Activated naive CD4-positive, alpha-beta T cell treated with Interleukin-2 at 50 U/mL for 16 hours (primary cell): Measurements from ENCODE around the gene ROPN1L.
A peak's percentile ranks its signal among the peaks of the same experiment; 100 is the strongest.
"Not testable (repeated sequence)": the region's sequence is repeated elsewhere in the genome, so short reads cannot be mapped to it uniquely, and the experiment has no call there.

Experiments used
- DNase-seq: peaks from one replicate; pipeline ENCODE4 v3.0.0-alpha.2; 2020

The ROPN1L gene

GRCh38 chr5:10441083-10441991 lies at the start of gene ROPN1L:
Gene ROPN1L, plus strand, starts transcription at chr5:10441879. Its CDS starts 289 bp downstream, at chr5:10442168.
- peak; percentile 80 for DNase-seq

DNA sequence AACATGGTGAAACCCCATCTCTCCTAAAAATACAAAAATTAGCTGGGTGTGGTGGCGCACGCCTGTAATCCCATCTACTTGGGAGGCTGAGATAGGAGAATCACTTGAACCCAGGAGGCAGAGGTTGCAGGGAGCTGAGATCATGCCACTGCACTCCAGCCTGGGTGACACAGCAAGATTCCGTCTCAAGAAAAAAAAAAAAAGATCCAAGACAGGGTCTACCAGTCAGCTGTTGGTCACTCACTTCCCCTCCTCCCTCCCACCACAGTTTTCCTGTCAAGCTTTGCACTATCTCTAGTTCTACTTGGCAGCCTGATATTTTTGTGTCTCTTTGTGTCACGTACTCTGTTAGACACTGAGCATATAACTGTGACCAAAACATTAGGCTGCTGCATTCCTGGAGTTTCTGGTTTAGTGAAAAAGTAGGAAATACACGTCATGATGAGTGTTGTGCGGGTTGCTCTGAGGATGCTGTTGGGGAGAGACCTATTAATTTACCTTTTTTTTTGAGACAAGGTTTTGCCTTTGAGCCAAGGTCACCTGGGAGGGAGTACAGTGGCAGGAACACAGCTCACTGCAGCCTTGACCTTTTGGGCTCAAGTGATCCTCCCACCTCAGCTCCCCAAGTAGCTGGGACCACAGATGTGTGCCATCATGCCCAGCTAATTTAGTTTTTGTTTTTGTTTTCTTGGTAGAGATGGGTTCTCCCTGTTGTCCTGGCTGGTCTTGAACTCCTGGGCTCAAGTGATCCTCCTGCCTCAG lies 48.9 kb upstream of the ROPN1L start:
- DNase-seq: not testable (repeated sequence)

GRCh38 chr5:10393491-10393890 lies 48.2 kb upstream of the ROPN1L start:
- no peak for DNase-seq

GRCh38 chr5:10396552-10396951 lies 45.1 kb upstream of the ROPN1L start:
- DNase-seq: no peak

- no peak for DNase-seq
Observed at GRCh38 chr5:10399839-10400238, 41.8 kb upstream of the ROPN1L start.

DNA sequence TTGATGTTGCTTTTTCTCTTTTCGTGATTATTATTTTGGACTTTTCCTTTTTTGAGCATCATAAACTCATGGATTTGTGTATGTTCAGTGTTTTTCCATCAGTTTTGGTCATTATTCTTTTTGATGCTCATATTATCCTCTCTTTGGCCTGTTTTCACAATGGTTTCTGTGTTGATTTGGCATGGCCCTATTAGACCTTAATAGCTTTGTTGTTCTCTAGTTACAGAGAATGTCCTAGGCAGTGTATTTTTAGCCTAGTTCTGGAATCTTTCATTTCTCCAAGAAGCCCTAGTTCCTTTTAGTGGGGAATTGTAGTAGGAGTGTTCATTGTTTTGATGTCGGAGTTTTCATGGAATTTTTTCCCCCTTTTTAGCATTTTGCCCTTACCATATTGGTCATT lies 41.3 kb upstream of the ROPN1L start:
- no peak for DNase-seq

GRCh38 chr5:10400831-10401230 lies 40.8 kb upstream of the ROPN1L start:
- no peak for DNase-seq

DNA sequence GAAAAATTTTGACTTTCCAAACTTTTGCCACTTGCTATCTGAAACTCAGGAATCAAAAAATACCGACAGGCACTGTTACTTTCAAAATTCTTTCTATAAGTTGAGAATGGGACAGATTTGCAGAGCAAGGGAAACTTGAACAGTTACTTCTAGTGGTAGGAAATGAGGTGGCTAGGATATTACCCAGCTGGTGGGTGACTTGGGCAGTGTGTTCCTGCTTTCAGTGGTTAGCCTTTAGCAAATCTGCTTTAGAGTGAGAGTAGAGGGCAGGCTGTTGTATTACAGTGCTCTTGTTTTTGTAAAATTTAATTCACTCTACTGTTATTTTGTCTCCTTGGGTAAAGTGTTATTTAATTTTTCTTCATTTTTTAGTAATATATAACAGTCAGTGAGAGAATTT lies 40.2 kb upstream of the ROPN1L start:
- DNase-seq: no peak

GRCh38 chr5:10403829-10404228 lies 37.9 kb upstream of the ROPN1L start:
- DNase-seq: no peak

- DNase-seq: no peak
Observed at GRCh38 chr5:10406651-10407050, 35.0 kb upstream of the ROPN1L start.

DNA sequence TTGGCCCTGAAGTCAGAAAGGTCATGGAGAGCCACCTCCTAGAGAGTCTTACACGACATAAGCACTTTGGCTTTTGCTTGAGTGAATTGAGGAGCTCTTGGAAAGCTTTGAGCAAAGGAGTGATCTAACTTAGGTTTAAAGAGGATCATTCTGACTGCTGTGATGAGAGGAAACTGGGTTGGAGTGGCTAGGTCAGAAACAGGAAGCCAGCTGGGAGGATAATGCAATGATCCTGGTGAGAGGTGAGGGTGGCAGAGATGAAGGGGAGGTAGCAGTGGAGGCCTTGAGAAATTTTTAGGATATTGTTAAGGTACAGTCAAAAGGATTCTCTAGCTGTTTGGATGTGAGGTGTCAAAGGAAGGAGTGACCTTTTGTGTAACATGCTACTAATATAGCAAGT lies 32.2 kb upstream of the ROPN1L start:
- no peak for DNase-seq

DNA sequence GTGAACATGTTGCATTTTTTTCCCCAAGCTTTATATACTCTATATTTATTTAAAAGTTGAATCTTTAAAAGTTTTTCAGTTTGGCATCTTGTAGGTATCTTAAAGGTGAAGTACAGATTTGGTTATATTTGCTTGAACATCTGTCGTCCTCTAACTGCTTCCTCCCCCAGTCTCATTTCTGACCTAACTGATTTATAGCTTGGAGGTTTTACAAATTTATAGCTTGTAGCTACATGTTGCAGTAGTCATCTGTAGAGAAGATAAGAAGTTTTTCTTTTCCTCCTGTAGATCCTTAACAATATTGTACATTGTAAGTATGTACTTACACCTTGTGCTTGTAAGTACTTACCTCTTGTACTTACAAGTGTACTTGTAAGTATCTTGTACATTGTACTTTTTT lies 31.0 kb upstream of the ROPN1L start:
- DNase-seq: no peak

GRCh38 chr5:10411336-10411735 lies 30.3 kb upstream of the ROPN1L start:
- DNase-seq: no peak

- no peak for DNase-seq
Observed at GRCh38 chr5:10416868-10417267, 24.8 kb upstream of the ROPN1L start.

- DNase-seq: no peak
Observed at GRCh38 chr5:10418654-10419345, 22.9 kb upstream of the ROPN1L start.

DNA sequence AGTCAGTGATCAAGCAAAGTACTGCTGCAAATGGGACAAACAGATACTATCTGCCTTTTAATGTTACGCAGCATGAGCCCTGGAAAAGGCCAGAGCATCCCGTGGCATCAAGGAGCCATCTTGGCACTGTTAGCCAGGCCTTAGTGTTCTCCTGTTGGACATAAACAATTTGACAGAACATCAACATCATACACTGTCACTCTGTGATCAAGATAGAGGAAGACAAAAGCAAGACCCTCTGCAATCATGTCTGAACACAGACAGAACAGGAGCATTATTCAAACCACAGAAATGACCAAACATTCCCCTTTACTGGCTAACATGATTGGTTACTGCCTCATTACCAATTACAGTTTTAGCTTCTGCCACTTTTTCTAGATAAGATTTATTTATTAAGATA lies 21.2 kb upstream of the ROPN1L start:
- no peak for DNase-seq

DNA sequence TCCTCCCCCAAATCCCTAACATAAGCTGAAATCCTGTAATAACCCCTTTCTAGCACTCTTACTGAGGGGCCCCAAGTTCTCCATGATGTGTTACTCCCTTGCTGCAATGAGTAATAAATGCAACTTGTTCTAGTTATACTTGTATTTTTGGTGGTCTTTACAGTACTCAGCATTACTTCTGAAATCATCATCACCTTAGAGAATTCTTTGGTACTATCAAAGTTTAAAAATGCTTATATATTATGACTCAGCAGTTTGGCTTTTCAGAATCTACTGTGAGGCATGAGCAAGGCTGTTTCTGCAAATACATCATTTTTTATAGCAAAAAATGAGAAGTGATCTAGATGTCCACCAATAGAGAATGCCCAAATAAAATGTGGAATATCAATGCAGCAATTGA lies 20.7 kb upstream of the ROPN1L start:
- DNase-seq: no peak

DNA sequence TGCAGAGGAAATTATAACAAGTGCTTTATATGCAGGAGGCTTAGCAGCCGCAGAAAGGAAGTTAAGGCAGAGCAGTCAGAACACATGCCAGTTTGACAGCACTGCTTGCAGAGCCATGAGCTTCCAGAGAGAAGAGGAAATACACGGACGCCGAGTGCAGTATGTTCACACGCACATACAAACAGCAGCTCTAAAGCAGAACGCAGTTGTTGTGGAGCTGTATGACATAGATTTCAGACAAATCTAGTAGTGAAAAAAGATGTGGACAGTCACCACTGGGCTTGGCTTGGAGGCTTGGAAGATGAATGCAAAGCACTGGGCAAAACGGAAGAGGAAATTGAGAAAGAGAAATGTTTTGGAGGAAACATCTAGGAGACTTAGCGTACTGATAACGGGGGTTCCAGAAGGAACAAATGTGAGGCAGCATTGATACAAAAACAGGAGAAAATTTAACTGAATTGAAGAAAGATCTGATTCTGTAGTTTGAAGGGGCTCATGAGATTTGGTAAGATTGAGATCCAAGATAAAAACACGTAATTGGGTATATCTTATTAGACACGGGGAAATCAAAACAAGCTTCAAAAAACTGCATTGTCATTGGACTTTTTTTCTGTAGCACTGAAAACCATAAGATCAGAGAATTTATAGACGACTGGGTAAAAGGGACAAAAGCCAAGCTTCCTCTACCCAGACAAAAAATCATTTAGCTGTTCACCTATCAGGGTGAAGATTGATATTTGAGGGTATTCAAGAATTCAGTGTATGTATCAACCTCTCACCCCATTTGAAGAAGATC lies 19.6 kb upstream of the ROPN1L start:
- DNase-seq: no peak

DNA sequence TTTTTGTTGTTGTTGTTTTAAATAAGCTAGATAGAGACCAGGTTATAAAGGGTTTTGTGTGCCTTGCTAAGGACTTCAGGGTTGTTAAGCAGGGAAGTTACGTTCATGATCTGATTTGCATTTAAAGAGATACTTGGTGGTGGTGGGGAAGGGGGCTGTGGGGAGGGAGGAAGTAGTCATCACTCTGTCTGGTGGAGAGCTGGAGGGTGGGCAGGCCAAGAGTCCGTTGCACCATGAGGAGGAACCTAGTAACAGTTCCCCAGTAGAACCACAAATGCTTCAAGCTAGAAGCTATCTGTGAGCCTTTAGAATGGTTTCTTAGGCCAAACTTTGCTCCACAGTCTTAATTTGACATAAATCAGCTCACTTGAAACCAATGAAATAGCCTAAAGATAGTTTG lies 18.7 kb upstream of the ROPN1L start:
- DNase-seq: no peak

DNA sequence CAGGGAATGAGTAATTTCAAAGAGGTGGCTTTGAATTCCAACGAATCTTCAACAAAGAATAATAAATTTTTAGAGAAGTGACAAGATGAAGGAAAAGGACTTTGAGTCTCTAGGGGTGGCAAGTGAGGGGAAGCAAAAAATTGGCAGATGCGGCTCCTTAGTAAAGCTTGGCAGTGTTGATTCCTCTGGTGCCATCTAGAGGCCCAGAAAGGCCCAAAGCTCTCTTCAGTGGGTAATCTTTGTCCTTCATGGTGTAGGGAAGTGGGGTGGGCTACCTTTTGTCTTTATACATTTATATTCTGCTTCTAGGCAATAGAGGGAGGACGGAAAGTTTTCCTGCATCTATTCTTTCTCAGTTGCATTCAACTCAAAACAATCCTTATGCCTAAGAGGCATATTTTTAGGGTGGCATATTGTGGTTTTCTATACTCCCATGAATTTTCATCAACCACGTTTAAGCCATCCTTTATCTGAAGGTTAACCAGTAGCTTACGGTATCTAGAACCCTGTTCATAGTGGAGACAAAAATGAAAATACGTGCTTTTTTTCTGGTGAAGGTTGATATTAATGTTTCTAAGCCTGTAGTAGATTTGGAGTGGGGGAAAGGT lies 17.5 kb upstream of the ROPN1L start:
- DNase-seq: no peak

- no peak for DNase-seq
Observed at GRCh38 chr5:10427201-10427600, 14.5 kb upstream of the ROPN1L start.

- DNase-seq: no peak
Observed at GRCh38 chr5:10427978-10428377, 13.7 kb upstream of the ROPN1L start.
